D721Med (cell line): ENCODE results near the gene KBTBD7.
"Not testable (repeated sequence)": the region's sequence is repeated elsewhere in the genome, so short reads cannot be mapped to it uniquely, and the experiment has no call there.

ENCODE experiments used
- DNase-seq: peaks from one replicate; pipeline ENCODE4 v3.0.0; 2011; ENCODE audit warnings: low spot score; ENCODE audit not compliant: insufficient read length
- FAIRE-seq: peaks from 2 replicates; lab custom pipeline; 2011; peaks lifted over from hg19 to GRCh38; lab: Jason Lieb, UNC
- CTCF ChIP-seq: IDR thresholded peaks from 2 replicates; pipeline ENCODE4 v1.5.1; 2012; ENCODE audit warnings: mild to moderate bottlenecking, control low read depth; ENCODE audit not compliant: insufficient read depth; ENCODE audit errors: missing control alignments

Gene KBTBD7

GRCh38 chr13:41182231-41182630 is 12.1 kb downstream of the KBTBD7 start:
- FAIRE-seq (no peak), DNase-seq (no peak)
- no peak for TF ChIP-seq CTCF

- no peak for FAIRE-seq
- no peak for DNase-seq
- TF ChIP-seq CTCF, result no peak
Measured at GRCh38 chr13:41179593-41180250, 14.6 kb downstream of the KBTBD7 start.

- no peak for FAIRE-seq
- no peak for DNase-seq
- TF ChIP-seq CTCF, result no peak
Measured at GRCh38 chr13:41178040-41178439, 16.3 kb downstream of the KBTBD7 start.

GRCh38 chr13:41177616-41178015 is 16.8 kb downstream of the KBTBD7 start:
- DNase-seq, result no peak
- no peak for FAIRE-seq
- no peak for TF ChIP-seq CTCF

GRCh38 chr13:41175576-41175975 is 18.8 kb downstream of the KBTBD7 start:
- DNase-seq, FAIRE-seq: not testable (repeated sequence)

- FAIRE-seq, result no peak
- DNase-seq, result no peak
- TF ChIP-seq CTCF, result no peak
Measured at GRCh38 chr13:41162151-41162550, 32.2 kb downstream of the KBTBD7 start.

GRCh38 chr13:41159174-41159573 is 35.2 kb downstream of the KBTBD7 start:
- DNase-seq (no peak), FAIRE-seq (no peak)
- TF ChIP-seq CTCF, result no peak
